ENCODE results near the gene ACVR2B. TPM values are rescaled to one million over a fixed set of nuclear protein-coding genes. Genes with fewer than 3 reads are reported as not detected.

The ACVR2B gene
- polyA plus RNA-seq, 1 donor from 2014 or later: not detected

GRCh38 chr3:38454178-38454883 is 641 bp downstream of the ACVR2B start:
- H3K27ac Mint-ChIP-seq: peak overlapping the region in 2 of 3 donors; percentile 33 to 70
- no peaks in the 10 kb centered on the region for H3K36me3 Mint-ChIP-seq
- H3K4me1 Mint-ChIP-seq: peaks cover 0 to 15% (median 8%) of the 10 kb centered on the region in 3 donors
- peak overlapping the region; percentile 92 to 98 (median 96) for H3K4me3 Mint-ChIP-seq
- H3K9me3 Mint-ChIP-seq: peaks cover 0 to 6% (median 0%) of the 10 kb centered on the region in 3 donors
- peaks cover 13% of the 10 kb centered on the region for H3K27me3 Mint-ChIP-seq

- H3K4me1 Mint-ChIP-seq: peaks cover 0 to 15% (median 8%) of the 10 kb centered on the region in 3 donors
- H3K4me3 Mint-ChIP-seq: peak overlapping the region; percentile 92 to 98 (median 96)
- no peaks in the 10 kb centered on the region for H3K36me3 Mint-ChIP-seq
- H3K9me3 Mint-ChIP-seq: peaks cover 0 to 6% (median 0%) of the 10 kb centered on the region in 3 donors
- peaks cover 13% of the 10 kb centered on the region for H3K27me3 Mint-ChIP-seq
- peak overlapping the region in 2 of 3 donors; percentile 70 to 71 for H3K27ac Mint-ChIP-seq
These were observed 1.4 kb downstream of the ACVR2B start for GRCh38 chr3:38454884-38455638.

DNA sequence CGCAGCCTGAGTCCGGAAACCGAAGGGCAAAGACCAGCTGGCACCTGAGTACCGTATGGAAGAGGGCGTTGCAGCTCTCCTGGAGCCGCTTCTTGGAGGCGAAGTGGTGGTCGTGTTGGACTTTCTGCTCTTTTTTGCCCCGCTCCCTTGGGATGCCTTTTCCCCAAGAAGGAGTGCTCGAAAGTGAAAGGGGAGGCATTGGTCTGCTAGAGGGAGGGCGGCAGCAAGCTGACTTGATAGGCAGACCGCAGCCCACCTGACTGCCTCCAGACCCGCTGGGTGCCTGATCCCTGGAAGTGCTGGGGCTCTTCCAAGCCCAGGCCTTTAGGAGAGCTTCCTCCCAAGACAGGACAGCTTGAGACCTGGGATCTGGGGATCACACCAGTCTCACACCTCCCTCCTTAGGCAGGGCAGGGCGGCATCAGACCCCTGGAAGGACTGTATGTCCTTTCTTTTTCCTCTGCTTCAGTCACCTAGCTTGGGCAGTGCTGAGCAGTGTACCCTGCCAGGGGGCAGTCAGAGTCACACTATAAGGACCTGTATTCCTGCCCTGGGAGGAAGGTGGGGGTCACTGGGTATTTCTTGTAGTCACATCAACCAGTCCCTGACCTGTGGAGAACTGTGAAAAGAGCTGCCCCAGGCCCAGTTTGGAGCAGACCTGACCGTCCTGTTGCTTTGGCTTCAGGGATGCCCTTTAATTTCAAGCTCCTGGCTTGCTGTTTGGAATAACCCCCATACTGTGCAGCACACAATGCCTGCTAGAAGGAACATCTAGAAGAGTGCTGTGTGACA is 2.1 kb downstream of the ACVR2B start:
- H3K27ac Mint-ChIP-seq: peak overlapping the region in 2 of 3 donors; percentile 55 to 71
- H3K4me3 Mint-ChIP-seq: peak overlapping the region; percentile 91 to 98 (median 94)
- H3K4me1 Mint-ChIP-seq: peaks cover 0 to 14% (median 8%) of the 10 kb centered on the region in 3 donors
- H3K9me3 Mint-ChIP-seq: peaks cover 0 to 1% (median 0%) of the 10 kb centered on the region in 3 donors
- no peaks in the 10 kb centered on the region for H3K36me3 Mint-ChIP-seq
- peaks cover 13% of the 10 kb centered on the region for H3K27me3 Mint-ChIP-seq

DNA sequence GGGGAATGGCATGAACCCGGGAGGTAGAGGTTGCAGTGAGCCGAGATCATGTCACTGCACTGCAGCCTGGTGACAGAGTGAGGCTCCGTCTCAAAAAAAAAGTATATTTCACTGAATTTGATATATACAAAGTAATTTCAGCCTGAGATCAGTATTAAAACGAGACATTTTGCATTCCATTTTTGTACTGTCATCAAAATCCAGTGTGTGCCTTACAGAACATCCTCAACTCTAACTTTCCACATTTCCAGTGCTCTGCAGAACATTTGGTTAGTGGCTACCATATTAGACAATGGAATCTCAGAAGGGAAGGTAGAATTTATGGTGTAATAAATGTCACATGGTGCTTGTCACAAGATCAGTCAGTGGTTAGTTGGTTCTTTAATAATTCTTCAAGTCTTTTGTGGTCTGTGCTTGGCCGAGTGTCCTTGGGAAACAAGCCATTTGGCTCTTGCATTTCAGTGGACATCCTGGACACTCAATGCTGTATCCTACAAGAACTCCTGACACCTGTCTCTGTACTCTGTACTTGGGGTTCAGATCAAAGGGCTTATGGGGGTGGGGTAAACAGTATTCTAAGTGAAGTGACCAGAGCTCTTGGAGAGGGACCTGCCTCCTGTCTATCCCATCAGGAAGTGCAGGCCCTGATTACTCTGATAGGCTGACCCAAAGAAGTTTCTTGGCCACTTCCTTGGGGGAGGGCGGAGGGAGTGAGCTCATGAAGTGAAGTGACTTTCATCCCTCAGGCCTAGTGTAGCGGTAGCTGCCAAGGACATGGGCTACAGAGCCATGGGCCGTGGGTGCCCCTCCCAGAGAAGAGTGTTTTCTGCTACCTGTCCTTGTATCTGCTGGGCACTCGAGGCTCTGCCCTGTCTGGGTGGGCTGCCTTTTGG is 3.7 kb downstream of the ACVR2B start:
- H3K27ac Mint-ChIP-seq: no peak overlapping the region
- H3K27me3 Mint-ChIP-seq: peaks cover 11% of the 10 kb centered on the region
- no peaks in the 10 kb centered on the region for H3K36me3 Mint-ChIP-seq
- H3K9me3 Mint-ChIP-seq: no peaks in the 10 kb centered on the region
- peak overlapping the region in 2 of 4 donors; percentile 10 to 98 for H3K4me3 Mint-ChIP-seq
- H3K4me1 Mint-ChIP-seq: peaks cover 0 to 13% (median 8%) of the 10 kb centered on the region in 3 donors

DNA sequence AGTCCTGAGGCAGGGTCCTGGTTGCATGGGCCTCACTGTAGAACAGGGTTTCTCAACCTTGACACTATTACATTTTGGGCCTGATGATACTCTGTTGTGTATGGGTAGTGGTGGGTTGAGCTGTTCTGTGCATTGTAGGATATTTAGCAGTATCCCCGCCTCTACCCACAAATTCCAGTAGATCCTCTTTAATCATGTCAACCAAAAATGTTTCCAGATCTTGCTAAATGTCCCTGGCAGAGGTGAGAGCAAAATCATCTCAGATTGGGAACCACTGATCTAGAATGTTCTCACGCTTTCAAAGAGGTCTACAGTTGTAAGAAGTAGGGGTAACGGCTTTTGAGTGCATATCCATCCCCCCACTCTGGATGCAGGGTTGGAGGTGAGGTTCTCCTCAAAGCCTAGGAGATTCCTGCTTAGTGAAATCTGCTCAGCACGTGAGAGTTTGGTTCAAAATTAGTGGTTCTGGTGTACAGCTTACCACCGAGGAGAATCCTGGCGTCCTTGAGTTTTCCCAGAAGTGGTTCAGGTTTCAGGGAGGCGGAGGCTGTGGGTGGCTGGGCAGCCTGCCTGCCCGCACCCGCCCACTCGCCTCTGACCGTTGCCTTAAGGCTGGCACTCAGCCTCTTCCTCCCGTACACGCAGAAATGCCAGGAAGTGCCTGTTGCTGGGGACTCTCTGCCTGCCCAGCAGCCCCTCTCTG is 5.3 kb downstream of the ACVR2B start:
- Mint-ChIP-seq H3K27me3 (peaks cover 3% of the 10 kb centered on the region), H3K4me3 (no peak overlapping the region), H3K4me1 (peaks cover 0 to 8% (median 4%) of the 10 kb centered on the region in 3 donors), H3K9me3 (no peaks in the 10 kb centered on the region), H3K36me3 (no peaks in the 10 kb centered on the region), H3K27ac (peak overlapping the region in 1 of 3 donors; percentile 19)

GRCh38 chr3:38459499-38460048 is 5.9 kb downstream of the ACVR2B start:
- H3K4me3 Mint-ChIP-seq: peak overlapping the region in 1 of 4 donors; percentile 13
- H3K4me1 Mint-ChIP-seq: peaks cover 0 to 8% (median 2%) of the 10 kb centered on the region in 3 donors
- H3K9me3 Mint-ChIP-seq: peaks cover 0 to 2% (median 0%) of the 10 kb centered on the region in 3 donors
- H3K27ac Mint-ChIP-seq: no peak overlapping the region
- H3K36me3 Mint-ChIP-seq: no peaks in the 10 kb centered on the region
- peaks cover 1% of the 10 kb centered on the region for H3K27me3 Mint-ChIP-seq

GRCh38 chr3:38460377-38461270 is 6.9 kb downstream of the ACVR2B start:
- H3K4me3 Mint-ChIP-seq: peak overlapping the region in 1 of 4 donors; percentile 13
- H3K27me3 Mint-ChIP-seq: no peaks in the 10 kb centered on the region
- H3K4me1 Mint-ChIP-seq: peaks cover 0 to 6% (median 2%) of the 10 kb centered on the region in 3 donors
- no peak overlapping the region for H3K27ac Mint-ChIP-seq
- peaks cover 0 to 3% (median 2%) of the 10 kb centered on the region in 3 donors for H3K9me3 Mint-ChIP-seq
- no peaks in the 10 kb centered on the region for H3K36me3 Mint-ChIP-seq

GRCh38 chr3:38465588-38466154 is 12.0 kb downstream of the ACVR2B start:
- no peaks in the 10 kb centered on the region for H3K4me1 Mint-ChIP-seq
- no peaks in the 10 kb centered on the region for H3K27me3 Mint-ChIP-seq
- peaks cover 2% of the 10 kb centered on the region for H3K36me3 Mint-ChIP-seq
- H3K27ac Mint-ChIP-seq: peak overlapping the region in 2 of 3 donors; percentile 14 to 78
- peaks cover 7 to 28% (median 8%) of the 10 kb centered on the region in 3 donors for H3K9me3 Mint-ChIP-seq
- no peak overlapping the region for H3K4me3 Mint-ChIP-seq

DNA sequence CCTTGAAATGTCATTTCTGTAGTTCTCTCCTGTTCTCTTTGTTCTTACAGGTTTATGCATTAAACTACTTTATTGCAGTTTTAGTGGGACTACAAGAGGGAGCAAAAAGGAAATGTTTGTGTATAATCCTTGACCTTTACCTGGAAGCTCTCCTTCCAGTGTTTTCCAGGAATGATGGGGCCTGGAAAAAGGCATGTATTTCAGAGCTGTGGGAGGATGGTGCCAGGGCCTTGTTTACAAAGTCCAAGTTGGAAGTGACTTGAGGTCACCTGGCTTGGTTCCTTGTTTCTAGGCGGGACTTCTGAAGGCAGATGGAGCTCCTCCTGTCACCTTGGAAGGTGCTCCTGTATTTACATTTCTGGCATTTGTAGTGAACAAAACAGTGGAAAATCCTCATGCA is 15.1 kb downstream of the ACVR2B start:
- peaks cover 2% of the 10 kb centered on the region for H3K36me3 Mint-ChIP-seq
- no peak overlapping the region for H3K4me3 Mint-ChIP-seq
- H3K27me3 Mint-ChIP-seq: no peaks in the 10 kb centered on the region
- H3K9me3 Mint-ChIP-seq: peaks cover 7 to 29% (median 8%) of the 10 kb centered on the region in 3 donors
- H3K27ac Mint-ChIP-seq: no peak overlapping the region
- H3K4me1 Mint-ChIP-seq: no peaks in the 10 kb centered on the region

GRCh38 chr3:38469852-38470251 is 16.2 kb downstream of the ACVR2B start:
- peaks cover 2% of the 10 kb centered on the region for H3K36me3 Mint-ChIP-seq
- peaks cover 7 to 29% (median 7%) of the 10 kb centered on the region in 3 donors for H3K9me3 Mint-ChIP-seq
- no peaks in the 10 kb centered on the region for H3K27me3 Mint-ChIP-seq
- H3K4me1 Mint-ChIP-seq: no peaks in the 10 kb centered on the region
- H3K27ac Mint-ChIP-seq: no peak overlapping the region
- H3K4me3 Mint-ChIP-seq: no peak overlapping the region

GRCh38 chr3:38471260-38471857 is 17.7 kb downstream of the ACVR2B start:
- no peaks in the 10 kb centered on the region for H3K4me1 Mint-ChIP-seq
- no peak overlapping the region for H3K27ac Mint-ChIP-seq
- peaks cover 7 to 22% (median 7%) of the 10 kb centered on the region in 3 donors for H3K9me3 Mint-ChIP-seq
- H3K27me3 Mint-ChIP-seq: no peaks in the 10 kb centered on the region
- peaks cover 2% of the 10 kb centered on the region for H3K36me3 Mint-ChIP-seq
- no peak overlapping the region for H3K4me3 Mint-ChIP-seq

- Mint-ChIP-seq H3K27ac (no peak overlapping the region), H3K36me3 (no peaks in the 10 kb centered on the region), H3K4me3 (no peak overlapping the region), H3K9me3 (peaks cover 5 to 22% (median 7%) of the 10 kb centered on the region in 3 donors), H3K27me3 (no peaks in the 10 kb centered on the region), H3K4me1 (no peaks in the 10 kb centered on the region)
These were observed 18.7 kb downstream of the ACVR2B start for GRCh38 chr3:38472342-38472741.

Data from IgD-negative memory B cell (primary cell).